Stimulated activated CD4-positive, alpha-beta T cell treated with anti-CD3 and anti-CD28 coated beads, Interleukin-4, amount 100 ng/mL, for 24 hours (primary cell): ENCODE data around the gene VPS35L.
"Not testable (repeated sequence)": the region's sequence is repeated elsewhere in the genome, so short reads cannot be mapped to it uniquely, and the experiment has no call there.

Experiments
- DNase-seq: peaks from one replicate; pipeline ENCODE4 v3.0.0-alpha.2; 2020

Gene VPS35L

DNA sequence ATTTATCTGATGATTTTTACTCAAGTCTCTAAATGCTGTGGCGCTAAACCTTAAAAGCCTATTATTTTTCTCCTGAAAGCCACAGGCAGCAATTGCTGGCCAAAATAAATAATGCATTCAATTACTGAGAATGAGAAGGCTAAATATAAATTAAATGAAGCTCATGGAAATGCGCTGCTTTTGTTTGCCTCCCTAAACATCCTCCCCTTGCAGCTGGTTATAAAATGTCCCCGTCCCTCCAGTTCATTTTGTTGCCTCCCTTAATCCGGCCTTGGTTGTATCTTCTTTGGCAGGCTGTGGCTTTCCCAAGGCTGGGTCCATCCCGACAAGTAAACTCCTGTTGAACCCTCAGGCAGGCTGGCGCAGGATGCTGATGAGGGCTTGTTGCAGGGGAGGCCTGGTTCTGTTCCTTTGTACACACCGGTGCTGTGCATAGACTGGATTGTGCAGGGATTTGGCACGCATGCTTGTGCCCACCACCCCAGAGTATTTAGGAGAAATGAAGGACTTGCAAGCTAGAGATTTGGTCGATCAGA lies 99.8 kb downstream of the VPS35L start:
- no peak for DNase-seq

DNA sequence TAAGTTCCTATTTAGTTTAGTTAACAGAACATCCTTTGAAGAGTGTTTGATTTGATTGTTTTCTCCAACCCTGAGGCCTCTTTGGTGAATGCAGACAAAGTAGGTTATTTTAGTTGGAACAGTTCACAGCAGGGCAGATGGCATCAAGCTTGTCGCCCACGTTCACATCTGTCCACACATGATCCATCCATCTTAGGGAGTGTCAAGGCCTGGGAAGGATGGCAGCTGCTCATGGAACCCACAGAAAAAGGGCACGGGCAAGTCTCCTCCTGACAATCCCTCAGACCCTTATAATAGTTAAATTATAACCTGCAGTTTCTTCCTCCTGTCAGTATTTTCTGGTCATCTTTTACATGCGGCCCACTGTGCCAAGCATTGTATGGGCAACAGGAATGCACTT lies 102.3 kb downstream of the VPS35L start:
- DNase-seq: no peak

DNA sequence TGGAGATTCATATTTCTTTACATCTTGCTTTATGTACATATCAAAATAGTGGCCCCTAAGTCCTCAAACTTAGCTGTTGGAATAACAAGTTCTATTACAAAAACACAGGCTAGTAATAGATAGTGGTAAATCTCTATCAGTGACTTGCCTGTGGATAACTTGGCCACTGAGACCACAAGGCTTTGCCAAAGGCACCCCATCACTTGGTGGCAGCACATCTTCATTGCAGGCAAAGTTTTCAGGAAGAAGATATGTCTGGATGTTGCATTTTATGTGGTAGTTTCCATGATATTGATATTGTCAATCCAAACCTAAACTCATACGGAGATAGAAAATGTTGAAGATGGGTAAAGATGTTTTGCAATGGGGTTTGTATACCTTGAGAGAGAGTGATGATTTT lies 104.1 kb downstream of the VPS35L start:
- no peak for DNase-seq

DNA sequence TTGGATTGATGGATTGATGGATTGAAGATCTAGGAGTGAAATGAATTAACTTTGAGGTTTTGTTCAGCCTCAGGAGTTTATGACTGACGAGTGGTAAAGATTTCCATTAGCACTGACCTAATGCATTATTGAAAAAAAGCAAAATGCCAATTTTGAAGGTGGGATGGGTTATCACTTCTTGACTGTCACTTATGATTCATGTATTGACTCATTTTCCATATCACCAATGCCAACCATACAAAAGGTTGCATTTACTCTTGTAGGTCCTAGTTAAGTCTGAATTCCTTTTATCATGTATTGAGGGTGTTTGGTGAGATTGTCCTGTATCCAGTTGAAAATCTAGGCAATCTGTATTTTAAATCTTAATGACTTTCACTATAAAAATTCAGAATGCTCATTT lies 104.9 kb downstream of the VPS35L start:
- no peak for DNase-seq

DNA sequence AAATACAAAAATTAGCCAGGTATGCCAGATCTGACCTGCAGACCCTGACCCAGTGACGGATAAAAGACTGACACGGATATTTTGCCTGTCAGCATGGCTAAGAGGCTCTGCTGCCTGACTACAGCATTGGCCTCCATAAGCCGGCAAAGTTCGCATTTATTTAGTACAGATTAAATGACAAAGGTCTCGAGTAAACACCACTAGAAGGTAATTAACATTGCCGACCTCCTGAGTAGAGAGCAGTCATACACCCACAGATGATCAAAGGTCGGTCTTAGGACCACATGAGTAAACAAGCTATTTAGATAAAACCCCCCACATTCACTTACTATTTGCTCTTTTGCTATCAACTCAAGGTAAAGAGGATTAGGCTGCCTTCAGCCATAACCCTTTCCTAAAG lies 106.8 kb downstream of the VPS35L start:
- DNase-seq: no peak

DNA sequence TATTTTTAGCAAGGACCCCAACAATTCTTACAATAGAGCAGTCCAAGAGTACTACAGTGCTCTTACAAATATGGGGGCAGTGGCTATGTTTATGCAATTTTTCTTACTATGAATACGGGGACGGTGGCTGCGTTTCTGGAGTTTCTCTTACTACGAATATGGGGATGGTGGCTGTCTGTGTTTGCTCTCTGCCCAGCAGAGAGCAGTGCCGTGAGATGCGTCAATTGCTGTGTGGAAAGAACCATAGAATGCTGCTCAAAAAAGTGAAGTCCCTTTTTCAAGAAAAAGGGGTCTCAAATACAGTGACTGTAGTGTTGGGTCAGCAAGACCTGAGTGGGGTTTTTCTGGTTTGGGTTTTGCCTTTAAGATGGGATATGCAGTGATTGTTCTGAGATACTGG lies 108.7 kb downstream of the VPS35L start:
- no peak for DNase-seq

DNA sequence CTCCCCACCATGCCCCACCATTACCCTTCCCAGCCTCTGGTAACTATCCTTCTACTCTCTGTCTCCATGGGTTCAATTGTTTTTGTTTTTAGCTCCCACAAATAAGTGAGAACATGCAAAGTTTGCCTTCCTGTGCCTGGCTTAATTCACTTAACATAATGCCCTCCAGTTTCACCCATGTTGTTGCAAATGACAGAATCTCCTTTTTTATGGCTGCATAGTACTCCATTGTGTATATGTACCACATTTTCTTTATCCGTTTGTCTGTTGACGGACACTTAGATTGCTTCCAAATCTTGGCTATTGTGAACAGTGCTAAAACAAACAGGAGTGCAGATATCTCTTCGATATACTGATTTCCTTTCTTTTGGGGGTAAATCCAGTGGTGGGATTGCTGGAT lies 109.8 kb downstream of the VPS35L start:
- DNase-seq: not testable (repeated sequence)

DNA sequence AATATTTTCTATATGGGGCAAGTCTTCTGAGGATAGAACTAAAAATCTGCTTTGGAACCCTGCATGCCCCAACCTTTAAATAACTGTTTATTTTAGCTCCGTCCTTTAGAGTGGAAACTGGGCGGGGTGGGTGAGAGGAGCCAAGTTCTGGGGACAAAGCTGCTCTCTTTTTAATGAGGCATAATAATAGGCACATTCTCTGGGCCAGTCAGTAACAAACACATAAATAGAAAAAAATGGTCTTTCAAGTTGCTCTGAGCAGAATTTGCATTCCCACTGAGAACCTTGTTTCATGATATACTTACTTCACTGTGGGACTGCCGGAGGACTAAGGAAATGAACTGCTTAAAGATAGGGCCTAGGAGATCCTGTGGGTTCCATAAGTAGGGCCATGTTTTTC lies 111.0 kb downstream of the VPS35L start:
- no peak for DNase-seq

DNA sequence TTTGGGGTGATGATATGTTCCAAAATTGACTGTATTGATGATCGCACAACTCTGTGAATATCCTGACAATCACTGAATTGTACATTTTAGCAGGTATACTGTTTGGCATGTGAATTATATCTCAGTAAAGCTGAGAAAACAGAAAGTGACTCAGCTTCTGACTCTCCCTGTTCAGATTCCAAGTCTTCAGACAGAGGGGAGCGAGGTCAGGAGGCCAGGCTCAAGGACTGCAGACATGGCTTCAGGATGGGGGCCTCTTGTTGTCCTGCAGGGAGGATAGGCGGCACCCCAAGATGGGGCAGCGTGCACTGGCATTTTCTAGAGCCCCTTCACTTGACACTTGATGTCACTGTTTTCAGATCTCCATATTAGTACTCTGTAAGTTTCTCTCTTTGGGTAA lies 116.9 kb downstream of the VPS35L start:
- no peak for DNase-seq

DNA sequence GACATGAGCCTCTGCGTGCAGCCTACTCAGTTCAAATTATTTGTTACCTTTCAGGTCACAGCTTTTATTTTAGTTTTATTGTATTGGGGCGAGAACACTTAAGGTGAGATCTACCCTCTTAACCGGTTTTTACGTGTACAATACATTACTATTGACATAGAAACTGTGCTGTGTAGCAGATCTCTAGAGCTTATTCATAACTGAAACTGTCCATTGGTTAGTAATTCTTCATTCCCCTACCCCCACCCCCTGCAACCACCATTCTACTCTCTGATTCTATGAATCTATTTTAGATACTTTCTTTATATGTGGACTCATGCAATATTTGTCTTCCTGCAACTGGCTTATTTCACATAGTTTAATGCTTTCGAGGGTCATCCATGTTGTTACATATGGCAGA lies 119.0 kb downstream of the VPS35L start:
- no peak for DNase-seq

DNA sequence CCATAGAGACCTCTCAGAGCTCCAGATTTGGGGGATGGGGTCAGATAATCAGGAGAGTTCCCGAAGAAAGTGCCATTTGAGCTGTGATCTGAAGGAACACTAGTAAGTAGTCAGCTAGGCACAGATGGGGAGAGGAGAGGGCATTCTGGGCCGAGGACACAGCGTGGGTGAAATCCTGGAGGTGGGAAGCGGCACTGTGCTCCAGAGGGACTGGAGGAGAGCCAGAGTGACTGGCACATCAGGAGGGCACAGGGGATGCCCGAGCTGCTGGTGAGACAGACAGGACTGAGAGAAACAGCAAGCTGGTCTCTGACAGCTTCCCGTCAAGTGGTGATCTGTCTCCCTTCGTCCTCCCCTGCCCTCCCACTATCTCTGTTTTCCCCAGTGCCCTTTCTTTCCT lies 121.9 kb downstream of the VPS35L start:
- DNase-seq: no peak

DNA sequence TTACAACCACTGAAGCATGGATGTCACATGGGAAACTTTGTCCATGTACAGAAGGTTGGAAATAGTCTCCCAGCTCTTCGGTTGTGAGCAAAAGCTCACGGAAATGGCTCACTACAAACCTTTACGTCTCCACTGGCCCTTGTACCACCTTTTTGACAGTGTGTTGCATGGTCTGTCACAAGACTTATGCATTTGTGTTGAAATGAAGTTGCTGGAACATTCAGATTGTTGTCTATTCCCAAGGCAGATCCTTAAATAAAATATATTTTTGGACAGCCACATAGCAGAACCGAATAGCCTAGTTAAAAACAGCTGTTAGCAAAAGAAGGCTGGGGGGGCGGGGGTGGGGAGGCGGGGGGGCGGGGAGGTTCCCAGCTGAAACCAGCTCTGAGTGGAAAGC lies 123.3 kb downstream of the VPS35L start:
- DNase-seq: no peak

DNA sequence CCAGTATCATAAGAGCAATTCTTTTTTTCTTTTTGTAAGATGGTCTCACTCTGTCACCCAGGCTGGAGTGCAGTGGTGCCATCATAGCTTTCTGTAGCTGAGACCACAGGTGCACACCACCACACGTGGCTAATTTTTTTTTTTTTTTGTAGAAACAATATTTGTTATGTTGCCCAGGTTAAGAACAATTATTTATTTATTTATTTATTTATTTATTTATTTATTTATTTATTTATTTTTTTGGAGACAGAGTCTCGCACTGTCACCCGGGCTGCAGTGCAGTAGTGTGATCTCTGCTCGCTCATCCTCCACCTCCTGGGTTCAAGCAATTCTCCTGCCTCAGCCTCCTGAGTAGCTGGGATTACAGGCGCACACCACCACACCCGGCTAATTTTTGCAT lies 123.8 kb downstream of the VPS35L start:
- not testable (repeated sequence) for DNase-seq

DNA sequence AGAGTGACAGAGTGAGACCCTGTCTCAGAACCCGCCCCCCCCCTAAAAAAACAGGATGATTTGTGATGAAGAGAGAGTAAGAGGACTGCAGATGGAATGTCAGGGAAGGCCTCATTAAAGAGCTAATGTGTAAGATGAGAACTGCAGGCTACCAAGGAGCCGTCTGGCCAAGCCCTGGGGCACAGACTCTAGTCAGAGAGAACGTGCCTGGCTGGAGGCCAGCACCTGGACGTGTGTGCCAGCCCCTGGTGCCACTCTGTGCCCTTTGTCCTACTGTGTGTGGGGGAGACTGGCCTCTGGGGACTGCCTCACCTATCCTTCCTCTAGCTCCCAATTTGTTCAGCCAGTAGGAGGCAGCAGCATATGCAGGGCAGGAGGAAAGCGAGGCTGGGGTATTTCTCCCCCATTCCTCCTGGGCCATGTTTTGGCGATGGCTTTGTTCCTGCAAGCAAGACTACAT lies 125.4 kb downstream of the VPS35L start:
- DNase-seq: no peak

DNA sequence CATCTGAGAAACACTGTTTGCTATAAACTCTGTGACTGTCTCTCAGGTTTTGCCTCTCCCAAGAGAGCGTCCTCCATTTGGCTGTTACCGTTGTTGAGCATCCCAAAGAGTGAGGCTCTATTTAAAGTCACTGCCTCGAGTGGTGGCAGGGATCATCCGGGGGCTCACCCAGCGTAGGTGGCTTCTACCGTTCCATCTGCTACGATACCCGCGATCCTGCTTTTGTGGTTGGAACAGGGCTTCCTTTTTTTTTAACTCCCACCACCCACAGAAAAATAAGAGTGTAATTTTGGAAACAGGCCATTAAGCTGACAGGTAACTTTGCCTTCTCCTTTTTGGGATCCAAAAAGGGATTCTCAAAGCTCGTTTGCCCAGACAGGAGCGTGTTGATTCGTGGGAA lies 126.1 kb downstream of the VPS35L start:
- DNase-seq: no peak

DNA sequence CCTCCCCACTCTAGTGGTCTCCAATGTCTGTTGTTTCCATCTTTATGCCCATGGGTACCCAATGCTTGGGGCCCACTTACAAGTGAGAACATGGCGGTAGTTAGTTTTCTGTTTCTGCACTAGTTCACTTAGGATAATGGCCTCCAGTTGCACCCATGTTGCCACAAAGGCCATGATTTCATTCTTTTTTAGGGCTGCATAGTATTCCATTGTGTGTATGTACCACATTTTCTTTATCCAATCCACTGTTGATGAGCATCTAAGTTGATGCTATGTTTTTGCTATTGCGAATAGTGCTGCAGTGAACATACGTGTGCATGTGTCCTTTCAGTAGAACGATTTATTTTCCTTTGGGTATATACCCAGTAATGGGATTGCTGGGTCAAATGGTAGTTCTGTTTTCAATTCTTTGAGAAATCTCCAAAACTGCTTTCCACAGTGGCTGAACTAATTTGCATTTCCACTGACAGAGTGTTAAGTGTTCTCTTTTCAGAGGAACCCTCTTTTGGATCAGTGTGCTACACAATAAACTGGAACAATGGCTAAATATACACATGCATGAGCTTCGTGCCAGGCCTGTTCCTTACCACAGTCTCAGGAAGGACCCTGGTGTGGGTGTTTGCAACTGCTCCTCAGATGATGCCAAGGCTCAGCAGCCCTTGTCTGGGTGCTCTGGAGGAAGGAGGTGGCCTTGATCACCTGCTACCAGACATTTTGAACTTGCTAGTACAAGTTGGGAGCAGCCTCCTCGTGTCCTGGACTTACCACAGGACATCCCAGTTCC lies 128.1 kb downstream of the VPS35L start:
- DNase-seq: no peak

DNA sequence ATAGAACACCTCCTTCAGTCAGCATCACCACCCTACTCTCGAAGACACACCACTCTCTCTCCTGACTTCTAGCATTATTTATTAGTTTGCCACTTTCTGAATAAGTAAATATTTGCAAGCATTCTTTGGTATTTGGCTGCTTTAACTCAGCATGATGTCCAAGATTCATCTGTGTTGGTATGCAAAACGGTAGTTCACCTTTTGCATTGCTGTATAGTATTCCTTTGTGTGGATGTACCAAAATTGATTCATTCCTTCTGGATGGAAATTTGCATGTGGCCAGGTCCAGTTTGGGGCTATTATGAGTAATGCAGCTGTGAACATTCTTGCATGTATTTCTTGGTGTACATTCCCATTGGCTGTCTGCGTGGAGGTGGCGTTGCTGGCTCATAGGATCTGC lies 129.7 kb downstream of the VPS35L start:
- DNase-seq: no peak

DNA sequence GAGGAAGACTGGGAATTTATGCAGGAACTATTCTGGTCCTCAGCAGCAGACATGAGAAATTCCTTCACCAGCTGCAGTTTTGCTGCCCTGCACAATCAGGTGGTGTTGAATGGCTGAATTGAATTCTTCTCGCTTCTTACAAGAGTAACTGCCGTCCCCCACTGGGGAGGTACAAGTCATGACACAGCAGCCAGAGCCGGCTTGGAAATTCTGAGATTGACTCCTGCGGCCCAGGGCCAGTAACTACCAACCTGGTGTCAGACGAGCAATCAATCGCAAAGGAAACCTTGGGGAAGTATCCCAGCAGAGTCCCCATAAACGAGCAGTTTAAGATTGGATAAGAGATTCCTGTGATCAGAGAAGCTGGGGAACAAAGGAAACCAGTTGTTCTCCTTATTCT lies 131.8 kb downstream of the VPS35L start:
- no peak for DNase-seq

DNA sequence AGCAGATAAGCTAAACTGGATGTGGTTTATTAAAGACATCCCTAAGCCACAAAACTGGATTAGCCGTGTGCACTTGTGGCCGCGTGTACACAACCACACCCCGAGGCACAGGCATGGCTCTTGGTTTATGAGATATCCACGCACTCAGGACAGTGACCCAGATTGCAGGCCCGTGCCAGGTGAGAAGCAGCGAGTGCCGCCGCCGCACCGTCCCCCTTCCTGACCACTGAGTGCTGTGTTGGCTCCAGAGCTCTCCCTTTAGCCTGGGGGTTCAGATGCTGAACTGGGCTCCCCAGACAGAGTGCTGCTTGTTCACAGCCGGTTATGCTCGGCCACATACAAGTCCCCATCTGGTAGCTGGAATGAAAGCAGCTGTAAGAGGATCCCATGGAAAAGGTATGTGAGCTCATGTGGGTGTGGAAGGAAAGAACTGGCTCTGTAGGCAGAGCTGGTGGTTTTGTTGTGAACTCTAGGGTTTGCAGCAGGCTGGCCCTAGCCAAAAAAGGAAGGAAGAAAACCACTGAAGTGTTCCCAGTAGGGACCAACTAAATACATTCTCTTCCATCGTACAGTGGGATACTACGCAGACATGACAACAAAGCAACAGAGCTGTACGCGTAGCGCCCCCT lies 133.0 kb downstream of the VPS35L start:
- no peak for DNase-seq

DNA sequence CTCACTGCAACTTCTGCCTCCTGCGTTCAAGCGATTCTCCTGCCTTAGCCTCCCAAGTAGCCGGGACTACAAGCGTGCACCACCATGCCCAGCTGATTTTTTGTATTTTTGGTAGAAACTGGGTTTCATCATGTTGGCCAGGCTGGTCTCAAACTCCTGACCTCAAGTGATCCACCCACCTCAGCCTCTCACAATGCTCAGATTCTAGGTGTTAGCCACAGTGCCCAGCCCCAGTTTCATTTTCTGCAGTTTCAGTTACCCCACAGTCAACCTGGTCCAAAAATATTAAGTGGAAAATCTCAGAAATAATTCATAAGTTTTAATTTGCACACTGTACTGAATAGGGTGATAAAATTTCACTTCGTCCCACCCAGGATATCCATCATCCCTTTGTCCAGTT lies 133.8 kb downstream of the VPS35L start:
- DNase-seq: no peak

DNA sequence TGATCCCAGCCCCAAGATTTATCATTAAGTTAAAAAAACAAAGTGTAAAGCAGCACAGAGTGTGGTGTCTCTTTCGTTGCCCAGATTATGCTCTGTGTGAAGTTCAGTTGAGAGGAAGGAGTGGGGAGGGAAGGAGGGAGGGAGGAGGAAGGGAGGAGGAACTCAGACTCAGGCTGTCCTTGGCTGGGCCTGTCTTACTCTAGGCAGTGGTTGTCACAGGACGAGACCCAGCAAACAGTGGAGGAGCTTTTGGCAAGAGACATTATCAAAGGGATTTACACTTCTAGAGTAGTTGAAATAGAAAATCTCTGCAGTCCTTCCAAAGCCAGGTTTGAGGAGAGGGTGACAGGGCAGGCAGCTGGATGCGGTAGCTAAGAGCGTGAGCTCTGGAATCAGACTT lies 134.7 kb downstream of the VPS35L start:
- DNase-seq: no peak

DNA sequence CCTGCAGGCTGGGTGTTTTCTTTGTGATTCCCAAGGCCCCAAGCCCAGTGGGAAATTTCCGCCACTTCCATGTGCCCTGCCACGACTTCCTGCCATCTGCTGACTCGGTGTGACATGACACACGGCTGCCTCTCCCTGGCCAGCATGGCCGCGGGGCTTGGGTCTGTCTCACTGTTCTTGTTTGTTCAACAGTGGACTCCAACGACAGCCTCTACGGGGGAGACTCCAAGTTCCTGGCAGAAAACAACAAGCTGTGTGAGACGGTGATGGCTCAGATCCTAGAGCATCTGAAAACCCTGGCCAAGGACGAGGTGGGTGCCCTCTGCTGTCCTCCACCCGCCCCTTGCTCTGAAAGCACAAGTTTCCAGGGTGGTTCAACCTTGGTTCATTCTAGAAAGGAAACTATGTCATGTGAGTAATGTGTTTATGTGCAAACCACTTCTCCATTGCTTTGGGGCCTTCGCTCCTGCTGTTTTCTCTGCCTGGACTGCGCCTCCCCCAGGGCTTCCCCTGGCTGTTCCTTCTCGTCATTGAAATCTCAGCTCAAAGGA lies 135.7 kb downstream of the VPS35L start:
- DNase-seq: no peak

DNA sequence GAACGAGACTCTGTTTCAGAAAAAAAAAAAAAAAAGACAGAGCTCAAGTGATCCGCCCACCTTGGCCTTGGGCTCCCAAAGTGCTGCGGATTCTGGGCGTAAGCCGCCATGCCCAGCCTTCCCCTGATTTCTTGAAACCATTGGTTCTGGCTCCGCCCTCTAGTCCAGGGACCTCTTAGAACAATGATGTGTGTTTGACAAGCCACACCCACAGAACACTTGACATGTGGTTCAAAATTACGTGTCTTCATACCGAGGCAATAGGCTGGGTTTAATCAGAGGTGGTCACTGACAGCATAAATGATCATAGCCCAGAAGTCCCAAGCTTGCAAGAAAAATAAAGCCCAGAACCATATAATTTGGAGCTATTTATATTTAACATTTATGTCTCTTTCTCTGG lies 139.5 kb downstream of the VPS35L start:
- DNase-seq: no peak

DNA sequence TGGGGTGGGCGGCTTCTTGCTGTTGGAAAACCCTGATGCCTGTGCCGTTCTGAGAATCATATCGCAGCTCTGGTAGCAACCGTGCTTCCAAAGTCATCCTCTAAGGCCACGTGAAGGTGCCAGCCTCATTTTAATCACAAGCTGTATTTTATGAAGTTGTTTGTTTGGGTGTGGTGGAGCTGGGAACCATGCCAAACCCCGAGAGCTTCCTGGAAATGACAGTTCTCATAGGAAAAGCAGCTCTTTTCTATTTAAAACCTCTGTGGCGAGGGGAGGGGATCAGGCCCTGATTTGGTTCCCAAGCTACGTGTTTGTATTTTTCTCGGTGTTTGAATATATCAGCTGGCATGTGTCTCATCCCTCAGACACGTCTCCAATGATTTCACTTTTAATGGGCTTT lies 140.8 kb downstream of the VPS35L start:
- peak; percentile 44 for DNase-seq
